Measurements from ENCODE around the gene CLDN24.

CLDN24 gene

GRCh38 chr4:183321516-183321915 lies 710 bp downstream of the CLDN24 start:
- Histone ChIP-seq H3K4me3 (ENCODE audit: low read length in 2 of 2) (no peak overlapping the region), H3K4me1 (ENCODE audit: control insufficient read depth, insufficient read depth, low read length) (no peaks in the 10 kb centered on the region), H3K9ac (ENCODE audit: low read length in 2 of 2) (no peak overlapping the region), H3K9me3 (ENCODE audit: control insufficient read depth in 2 of 2, low read length in 2 of 2) (no peaks in the 10 kb centered on the region), H3K36me3 (ENCODE audit: control insufficient read depth in 2 of 2, insufficient read depth in 2 of 2, low read length in 2 of 2) (no peaks in the 10 kb centered on the region), H3K27me3 (ENCODE audit: control insufficient read depth in 1 of 2, insufficient read depth in 2 of 2, low read length in 2 of 2) (no peaks in the 10 kb centered on the region), H3K27ac (ENCODE audit: low read length) (no peak overlapping the region)

- no peaks in the 10 kb centered on the region for H3K9me3 ChIP-seq (ENCODE audit: control insufficient read depth in 2 of 2, low read length in 2 of 2)
- no peak overlapping the region for H3K9ac ChIP-seq (ENCODE audit: low read length in 2 of 2)
- H3K27ac ChIP-seq (ENCODE audit: low read length), result no peak overlapping the region
- H3K4me1 ChIP-seq (ENCODE audit: control insufficient read depth, insufficient read depth, low read length), result no peaks in the 10 kb centered on the region
- H3K27me3 ChIP-seq (ENCODE audit: control insufficient read depth in 1 of 2, insufficient read depth in 2 of 2, low read length in 2 of 2), result no peaks in the 10 kb centered on the region
- no peak overlapping the region for H3K4me3 ChIP-seq (ENCODE audit: low read length in 2 of 2)
- H3K36me3 ChIP-seq (ENCODE audit: control insufficient read depth in 2 of 2, insufficient read depth in 2 of 2, low read length in 2 of 2), result no peaks in the 10 kb centered on the region
Measured at GRCh38 chr4:183321079-183321478, 1.1 kb downstream of the CLDN24 start.

- H3K36me3 ChIP-seq (ENCODE audit: control insufficient read depth in 2 of 2, insufficient read depth in 2 of 2, low read length in 2 of 2), result peaks cover 0 to 4% of the 10 kb centered on the region in 2 donors
- H3K27ac ChIP-seq (ENCODE audit: low read length), result no peak within 1 kb of the TSS
- H3K27me3 ChIP-seq (ENCODE audit: control insufficient read depth in 1 of 2, insufficient read depth in 2 of 2, low read length in 2 of 2), result no peaks in the 10 kb centered on the region
- H3K9me3 ChIP-seq (ENCODE audit: control insufficient read depth in 2 of 2, low read length in 2 of 2), result no peaks in the 10 kb centered on the region
- H3K4me1 ChIP-seq (ENCODE audit: control insufficient read depth, insufficient read depth, low read length), result no peaks in the 10 kb centered on the region
- no peak within 1 kb of the TSS for H3K4me3 ChIP-seq (ENCODE audit: low read length in 2 of 2)
- no peak within 1 kb of the TSS for H3K9ac ChIP-seq (ENCODE audit: low read length in 2 of 2)
Measured at GRCh38 chr4:183320211-183321059, 1.8 kb downstream of the CLDN24 start, which contains the start of gene CLDN22. CLDN22 (minus strand) TSS chr4:183320276; CDS start chr4:183320218, 58 bp downstream.

GRCh38 chr4:183318656-183319055 lies 3.6 kb downstream of the CLDN24 start:
- Histone ChIP-seq H3K4me3 (ENCODE audit: low read length in 2 of 2) (no peak overlapping the region), H3K36me3 (ENCODE audit: control insufficient read depth in 2 of 2, insufficient read depth in 2 of 2, low read length in 2 of 2) (peaks cover 6 to 14% of the 10 kb centered on the region in 2 donors), H3K9ac (ENCODE audit: low read length in 2 of 2) (no peak overlapping the region), H3K4me1 (ENCODE audit: control insufficient read depth, insufficient read depth, low read length) (no peaks in the 10 kb centered on the region), H3K27me3 (ENCODE audit: control insufficient read depth in 1 of 2, insufficient read depth in 2 of 2, low read length in 2 of 2) (no peaks in the 10 kb centered on the region), H3K27ac (ENCODE audit: low read length) (no peak overlapping the region), H3K9me3 (ENCODE audit: control insufficient read depth in 2 of 2, low read length in 2 of 2) (no peaks in the 10 kb centered on the region)

GRCh38 chr4:183314806-183315205 lies 7.4 kb downstream of the CLDN24 start:
- Histone ChIP-seq H3K27ac (ENCODE audit: low read length) (no peak overlapping the region), H3K36me3 (ENCODE audit: control insufficient read depth in 2 of 2, insufficient read depth in 2 of 2, low read length in 2 of 2) (peaks cover 17 to 26% of the 10 kb centered on the region in 2 donors), H3K9me3 (ENCODE audit: control insufficient read depth in 2 of 2, low read length in 2 of 2) (no peaks in the 10 kb centered on the region), H3K4me1 (ENCODE audit: control insufficient read depth, insufficient read depth, low read length) (no peaks in the 10 kb centered on the region), H3K4me3 (ENCODE audit: low read length in 2 of 2) (no peak overlapping the region), H3K27me3 (ENCODE audit: control insufficient read depth in 1 of 2, insufficient read depth in 2 of 2, low read length in 2 of 2) (no peaks in the 10 kb centered on the region), H3K9ac (ENCODE audit: low read length in 2 of 2) (no peak overlapping the region)

- Histone ChIP-seq H3K36me3 (ENCODE audit: control insufficient read depth in 2 of 2, insufficient read depth in 2 of 2, low read length in 2 of 2) (peaks cover 17 to 26% of the 10 kb centered on the region in 2 donors), H3K9ac (ENCODE audit: low read length in 2 of 2) (no peak overlapping the region), H3K9me3 (ENCODE audit: control insufficient read depth in 2 of 2, low read length in 2 of 2) (no peaks in the 10 kb centered on the region), H3K4me3 (ENCODE audit: low read length in 2 of 2) (no peak overlapping the region), H3K27ac (ENCODE audit: low read length) (no peak overlapping the region), H3K27me3 (ENCODE audit: control insufficient read depth in 1 of 2, insufficient read depth in 2 of 2, low read length in 2 of 2) (no peaks in the 10 kb centered on the region), H3K4me1 (ENCODE audit: control insufficient read depth, insufficient read depth, low read length) (no peaks in the 10 kb centered on the region)
Measured at GRCh38 chr4:183314336-183314735, 7.9 kb downstream of the CLDN24 start.

- Histone ChIP-seq H3K4me3 (ENCODE audit: low read length in 2 of 2) (no peak overlapping the region), H3K9me3 (ENCODE audit: control insufficient read depth in 2 of 2, low read length in 2 of 2) (no peaks in the 10 kb centered on the region), H3K27ac (ENCODE audit: low read length) (no peak overlapping the region), H3K36me3 (ENCODE audit: control insufficient read depth in 2 of 2, insufficient read depth in 2 of 2, low read length in 2 of 2) (peaks cover 17 to 26% of the 10 kb centered on the region in 2 donors), H3K9ac (ENCODE audit: low read length in 2 of 2) (no peak overlapping the region), H3K4me1 (ENCODE audit: control insufficient read depth, insufficient read depth, low read length) (no peaks in the 10 kb centered on the region), H3K27me3 (ENCODE audit: control insufficient read depth in 1 of 2, insufficient read depth in 2 of 2, low read length in 2 of 2) (no peaks in the 10 kb centered on the region)
Measured at GRCh38 chr4:183312841-183313240, 9.4 kb downstream of the CLDN24 start.

- H3K9ac ChIP-seq (ENCODE audit: low read length in 2 of 2), result no peak overlapping the region
- no peaks in the 10 kb centered on the region for H3K4me1 ChIP-seq (ENCODE audit: control insufficient read depth, insufficient read depth, low read length)
- H3K27ac ChIP-seq (ENCODE audit: low read length), result no peak overlapping the region
- peaks cover 8 to 11% of the 10 kb centered on the region in 2 donors for H3K36me3 ChIP-seq (ENCODE audit: control insufficient read depth in 2 of 2, insufficient read depth in 2 of 2, low read length in 2 of 2)
- no peak overlapping the region for H3K4me3 ChIP-seq (ENCODE audit: low read length in 2 of 2)
- no peaks in the 10 kb centered on the region for H3K9me3 ChIP-seq (ENCODE audit: control insufficient read depth in 2 of 2, low read length in 2 of 2)
- no peaks in the 10 kb centered on the region for H3K27me3 ChIP-seq (ENCODE audit: control insufficient read depth in 1 of 2, insufficient read depth in 2 of 2, low read length in 2 of 2)
Measured at GRCh38 chr4:183306811-183307210, 15.4 kb downstream of the CLDN24 start.

- no peaks in the 10 kb centered on the region for H3K27me3 ChIP-seq (ENCODE audit: control insufficient read depth in 1 of 2, insufficient read depth in 2 of 2, low read length in 2 of 2)
- H3K4me3 ChIP-seq (ENCODE audit: low read length in 2 of 2), result no peak overlapping the region
- no peak overlapping the region for H3K9ac ChIP-seq (ENCODE audit: low read length in 2 of 2)
- no peak overlapping the region for H3K27ac ChIP-seq (ENCODE audit: low read length)
- no peaks in the 10 kb centered on the region for H3K4me1 ChIP-seq (ENCODE audit: control insufficient read depth, insufficient read depth, low read length)
- H3K9me3 ChIP-seq (ENCODE audit: control insufficient read depth in 2 of 2, low read length in 2 of 2), result no peaks in the 10 kb centered on the region
- peaks cover 8 to 11% of the 10 kb centered on the region in 2 donors for H3K36me3 ChIP-seq (ENCODE audit: control insufficient read depth in 2 of 2, insufficient read depth in 2 of 2, low read length in 2 of 2)
Measured at GRCh38 chr4:183304538-183304937, 17.7 kb downstream of the CLDN24 start.

GRCh38 chr4:183304067-183304466 lies 18.2 kb downstream of the CLDN24 start:
- Histone ChIP-seq H3K9me3 (ENCODE audit: control insufficient read depth in 2 of 2, low read length in 2 of 2) (no peaks in the 10 kb centered on the region), H3K4me3 (ENCODE audit: low read length in 2 of 2) (no peak overlapping the region), H3K4me1 (ENCODE audit: control insufficient read depth, insufficient read depth, low read length) (no peaks in the 10 kb centered on the region), H3K9ac (ENCODE audit: low read length in 2 of 2) (no peak overlapping the region), H3K36me3 (ENCODE audit: control insufficient read depth in 2 of 2, insufficient read depth in 2 of 2, low read length in 2 of 2) (peaks cover 8 to 11% of the 10 kb centered on the region in 2 donors), H3K27ac (ENCODE audit: low read length) (no peak overlapping the region), H3K27me3 (ENCODE audit: control insufficient read depth in 1 of 2, insufficient read depth in 2 of 2, low read length in 2 of 2) (no peaks in the 10 kb centered on the region)

GRCh38 chr4:183303301-183303700 lies 18.9 kb downstream of the CLDN24 start:
- H3K4me1 ChIP-seq (ENCODE audit: control insufficient read depth, insufficient read depth, low read length), result no peaks in the 10 kb centered on the region
- H3K36me3 ChIP-seq (ENCODE audit: control insufficient read depth in 2 of 2, insufficient read depth in 2 of 2, low read length in 2 of 2), result peaks cover 8 to 11% of the 10 kb centered on the region in 2 donors
- H3K27ac ChIP-seq (ENCODE audit: low read length), result no peak overlapping the region
- H3K9ac ChIP-seq (ENCODE audit: low read length in 2 of 2), result no peak overlapping the region
- no peak overlapping the region for H3K4me3 ChIP-seq (ENCODE audit: low read length in 2 of 2)
- H3K27me3 ChIP-seq (ENCODE audit: control insufficient read depth in 1 of 2, insufficient read depth in 2 of 2, low read length in 2 of 2), result no peaks in the 10 kb centered on the region
- H3K9me3 ChIP-seq (ENCODE audit: control insufficient read depth in 2 of 2, low read length in 2 of 2), result no peaks in the 10 kb centered on the region

Data from stomach smooth muscle (tissue), 2 donors.